Measurements from ENCODE around the gene ZBTB16.

Gene ZBTB16

DNA sequence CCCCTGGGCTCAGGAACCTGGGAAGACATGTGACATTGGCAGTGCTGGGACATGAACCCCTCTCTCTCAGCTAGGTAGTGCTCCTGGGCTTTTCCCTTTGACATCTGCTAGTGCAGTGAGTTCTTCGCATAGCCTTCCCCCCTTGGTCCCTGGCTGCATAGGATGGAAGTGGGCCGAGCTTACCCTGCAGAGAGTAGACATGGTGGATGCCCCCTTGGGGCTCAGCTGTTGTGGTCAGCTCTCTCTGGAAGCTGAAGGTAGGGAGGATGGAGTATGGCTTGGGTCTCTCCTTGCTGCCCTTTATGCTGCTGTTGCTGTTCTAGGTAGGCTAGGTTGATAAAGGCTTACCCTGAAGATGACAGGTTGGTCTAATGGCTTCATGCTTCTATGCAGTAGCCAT, 92.1 kb downstream of the ZBTB16 start (continued):
- TF ChIP-seq, protein P1, sequence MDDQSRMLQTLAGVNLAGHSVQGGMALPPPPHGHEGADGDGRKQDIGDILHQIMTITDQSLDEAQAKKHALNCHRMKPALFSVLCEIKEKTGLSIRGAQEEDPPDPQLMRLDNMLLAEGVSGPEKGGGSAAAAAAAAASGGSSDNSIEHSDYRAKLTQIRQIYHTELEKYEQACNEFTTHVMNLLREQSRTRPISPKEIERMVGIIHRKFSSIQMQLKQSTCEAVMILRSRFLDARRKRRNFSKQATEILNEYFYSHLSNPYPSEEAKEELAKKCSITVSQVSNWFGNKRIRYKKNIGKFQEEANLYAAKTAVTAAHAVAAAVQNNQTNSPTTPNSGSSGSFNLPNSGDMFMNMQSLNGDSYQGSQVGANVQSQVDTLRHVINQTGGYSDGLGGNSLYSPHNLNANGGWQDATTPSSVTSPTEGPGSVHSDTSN (CRISPR knock-in tag; IDR thresholded peaks at IDR 0.05) = no peak
- TF ChIP-seq, protein P2, sequence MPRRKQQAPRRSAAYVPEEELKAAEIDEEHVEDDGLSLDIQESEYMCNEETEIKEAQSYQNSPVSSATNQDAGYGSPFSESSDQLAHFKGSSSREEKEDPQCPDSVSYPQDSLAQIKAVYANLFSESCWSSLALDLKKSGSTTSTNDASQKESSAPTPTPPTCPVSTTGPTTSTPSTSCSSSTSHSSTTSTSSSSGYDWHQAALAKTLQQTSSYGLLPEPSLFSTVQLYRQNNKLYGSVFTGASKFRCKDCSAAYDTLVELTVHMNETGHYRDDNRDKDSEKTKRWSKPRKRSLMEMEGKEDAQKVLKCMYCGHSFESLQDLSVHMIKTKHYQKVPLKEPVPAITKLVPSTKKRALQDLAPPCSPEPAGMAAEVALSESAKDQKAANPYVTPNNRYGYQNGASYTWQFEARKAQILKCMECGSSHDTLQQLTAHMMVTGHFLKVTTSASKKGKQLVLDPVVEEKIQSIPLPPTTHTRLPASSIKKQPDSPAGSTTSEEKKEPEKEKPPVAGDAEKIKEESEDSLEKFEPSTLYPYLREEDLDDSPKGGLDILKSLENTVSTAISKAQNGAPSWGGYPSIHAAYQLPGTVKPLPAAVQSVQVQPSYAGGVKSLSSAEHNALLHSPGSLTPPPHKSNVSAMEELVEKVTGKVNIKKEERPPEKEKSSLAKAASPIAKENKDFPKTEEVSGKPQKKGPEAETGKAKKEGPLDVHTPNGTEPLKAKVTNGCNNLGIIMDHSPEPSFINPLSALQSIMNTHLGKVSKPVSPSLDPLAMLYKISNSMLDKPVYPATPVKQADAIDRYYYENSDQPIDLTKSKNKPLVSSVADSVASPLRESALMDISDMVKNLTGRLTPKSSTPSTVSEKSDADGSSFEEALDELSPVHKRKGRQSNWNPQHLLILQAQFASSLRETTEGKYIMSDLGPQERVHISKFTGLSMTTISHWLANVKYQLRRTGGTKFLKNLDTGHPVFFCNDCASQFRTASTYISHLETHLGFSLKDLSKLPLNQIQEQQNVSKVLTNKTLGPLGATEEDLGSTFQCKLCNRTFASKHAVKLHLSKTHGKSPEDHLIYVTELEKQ (tag by site-specific recombination; IDR thresholded peaks at IDR 0.05; ENCODE audit: borderline replicate concordance) = no peak
- no peak for TF ChIP-seq HOXA7 (CRISPR knock-in tag; IDR thresholded peaks at IDR 0.05; ENCODE audit: borderline replicate concordance)
- no peak for TF ChIP-seq ZNF707 (tag by site-specific recombination; IDR thresholded peaks at IDR 0.05)
- TF ChIP-seq, protein P3, sequence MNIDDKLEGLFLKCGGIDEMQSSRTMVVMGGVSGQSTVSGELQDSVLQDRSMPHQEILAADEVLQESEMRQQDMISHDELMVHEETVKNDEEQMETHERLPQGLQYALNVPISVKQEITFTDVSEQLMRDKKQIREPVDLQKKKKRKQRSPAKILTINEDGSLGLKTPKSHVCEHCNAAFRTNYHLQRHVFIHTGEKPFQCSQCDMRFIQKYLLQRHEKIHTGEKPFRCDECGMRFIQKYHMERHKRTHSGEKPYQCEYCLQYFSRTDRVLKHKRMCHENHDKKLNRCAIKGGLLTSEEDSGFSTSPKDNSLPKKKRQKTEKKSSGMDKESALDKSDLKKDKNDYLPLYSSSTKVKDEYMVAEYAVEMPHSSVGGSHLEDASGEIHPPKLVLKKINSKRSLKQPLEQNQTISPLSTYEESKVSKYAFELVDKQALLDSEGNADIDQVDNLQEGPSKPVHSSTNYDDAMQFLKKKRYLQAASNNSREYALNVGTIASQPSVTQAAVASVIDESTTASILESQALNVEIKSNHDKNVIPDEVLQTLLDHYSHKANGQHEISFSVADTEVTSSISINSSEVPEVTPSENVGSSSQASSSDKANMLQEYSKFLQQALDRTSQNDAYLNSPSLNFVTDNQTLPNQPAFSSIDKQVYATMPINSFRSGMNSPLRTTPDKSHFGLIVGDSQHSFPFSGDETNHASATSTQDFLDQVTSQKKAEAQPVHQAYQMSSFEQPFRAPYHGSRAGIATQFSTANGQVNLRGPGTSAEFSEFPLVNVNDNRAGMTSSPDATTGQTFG (tag by site-specific recombination; IDR thresholded peaks at IDR 0.05; ENCODE audit: borderline replicate concordance) = no peak
- TF ChIP-seq RBAK (tag by site-specific recombination; IDR thresholded peaks at IDR 0.05) = no peak
- no peak for TF ChIP-seq KLF7 (tag by site-specific recombination; IDR thresholded peaks at IDR 0.05; ENCODE audit: borderline replicate concordance)
- no peak for TF ChIP-seq ZNF571 (tag by site-specific recombination; IDR thresholded peaks at IDR 0.05)
- no peak for TF ChIP-seq ZNF48 (tag by site-specific recombination; IDR thresholded peaks at IDR 0.05)
- no peak for TF ChIP-seq ZNF394 (tag by site-specific recombination; IDR thresholded peaks at IDR 0.05; ENCODE audit: borderline replicate concordance)
- TF ChIP-seq, protein P4, sequence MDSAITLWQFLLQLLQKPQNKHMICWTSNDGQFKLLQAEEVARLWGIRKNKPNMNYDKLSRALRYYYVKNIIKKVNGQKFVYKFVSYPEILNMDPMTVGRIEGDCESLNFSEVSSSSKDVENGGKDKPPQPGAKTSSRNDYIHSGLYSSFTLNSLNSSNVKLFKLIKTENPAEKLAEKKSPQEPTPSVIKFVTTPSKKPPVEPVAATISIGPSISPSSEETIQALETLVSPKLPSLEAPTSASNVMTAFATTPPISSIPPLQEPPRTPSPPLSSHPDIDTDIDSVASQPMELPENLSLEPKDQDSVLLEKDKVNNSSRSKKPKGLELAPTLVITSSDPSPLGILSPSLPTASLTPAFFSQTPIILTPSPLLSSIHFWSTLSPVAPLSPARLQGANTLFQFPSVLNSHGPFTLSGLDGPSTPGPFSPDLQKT (IDR thresholded peaks at IDR 0.05; ENCODE audit: borderline replicate concordance, low read depth, low read length) = no peak

DNA sequence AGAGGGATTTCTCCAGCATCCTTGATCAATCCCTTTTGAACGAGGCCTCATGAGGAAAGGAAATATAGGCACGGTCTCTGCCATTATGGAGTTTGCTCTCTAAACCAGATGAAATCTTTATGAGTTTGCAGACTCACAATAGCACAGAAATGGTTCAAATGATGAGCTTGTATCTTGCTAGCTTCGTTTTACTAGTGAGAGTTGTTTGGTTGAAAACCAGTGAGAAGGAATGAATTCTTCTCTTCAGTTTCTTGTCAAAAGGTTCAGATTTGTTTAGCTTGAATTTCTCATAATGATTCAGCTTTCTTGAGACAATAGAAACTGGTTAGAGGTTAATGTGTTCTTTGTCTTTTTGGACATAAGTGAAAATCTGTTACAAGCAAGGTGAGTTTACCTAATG, 92.7 kb downstream of the ZBTB16 start:
- ChIA-PET CTCF (interaction anchor here (0.6 to 1.2 kb wide), 4 partner anchors 31 to 256 kb away, joined by 3 to 5 read pairs (median 4); no protein-coding TSS in a partner anchor), POLR2A (no interaction called here)
- H3K9me3 ChIP-seq (ENCODE audit: control insufficient read depth, insufficient read depth, low read depth, low read length) = no peaks in the 10 kb centered on the region
- TF ChIP-seq ZBTB8A (tag by site-specific recombination; IDR thresholded peaks at IDR 0.05) (no peak), ZNF510 (tag by site-specific recombination; IDR thresholded peaks at IDR 0.05; ENCODE audit: insufficient replicate concordance) (no peak), ZSCAN23 (tag by site-specific recombination; IDR thresholded peaks at IDR 0.05) (no peak), TCF7L2 (IDR thresholded peaks at IDR 0.05; ENCODE audit: borderline replicate concordance, low read depth, low read length) (no peak), ZSCAN30 (tag by site-specific recombination; IDR thresholded peaks at IDR 0.05) (no peak), ZNF843 (tag by site-specific recombination; IDR thresholded peaks at IDR 0.05) (no peak)
- H3K36me3 ChIP-seq (ENCODE audit: control insufficient read depth in 2 of 2, insufficient read depth in 1 of 2, low read length in 2 of 2) = peaks cover 0 to 5% of the 10 kb centered on the region in 2 experiments; a peak in 1 of 3 replicates
- no peak overlapping the region for H3K27ac ChIP-seq (ENCODE audit: extremely low read depth, low read depth, low read length)
- H3K4me1 ChIP-seq (ENCODE audit: control insufficient read depth, insufficient read depth, low read length) = 0 out of 2 replicates have a peak, but pooled peaks cover 3% of the 10 kb centered on the region
- H3K4me3 ChIP-seq (ENCODE audit: low read depth, low read length) = no peak overlapping the region

Measured in HEK293 (cell line).